Left ventricle myocardium inferior (tissue), 1 donor: ENCODE measurements around the gene ZCCHC10. TPM values are rescaled to one million over a fixed set of nuclear protein-coding genes. Genes with fewer than 3 reads are reported as not detected.
"Not testable (repeated sequence)": the region's sequence is repeated elsewhere in the genome, so short reads cannot be mapped to it uniquely, and the experiment has no call there.

Experiments
- DNase-seq: peaks from one replicate; pipeline ENCODE4 v3.0.0-alpha.2; 2020
- H3K27ac ChIP-seq: fragments of 200-600 bp; replicated peaks from 2 replicates; pipeline ENCODE4 v1.8.0; 2021
- H3K27me3 ChIP-seq: fragments of 200-600 bp; 2 replicates; pipeline ENCODE4 v1.8.0; 2021; ENCODE audit warnings: low read depth
- H3K36me3 ChIP-seq: fragments of 200-600 bp; 2 replicates; pipeline ENCODE4 v1.8.0; 2021
- H3K4me1 ChIP-seq: fragments of 200-600 bp; 2 replicates; pipeline ENCODE4 v1.8.0; 2021
- H3K4me3 ChIP-seq: fragments of 200-600 bp; 2 replicates; pipeline ENCODE4 v1.8.0; 2021; ENCODE audit warnings: mild to moderate bottlenecking, moderate library complexity
- H3K9me3 ChIP-seq: fragments of 200-600 bp; replicated peaks from 2 replicates; pipeline ENCODE4 v1.8.0; 2021
- intact Hi-C: fragments of 100-400 bp; cut with micrococcal nuclease; formaldehyde crosslinking; loops from one replicate; pipeline ENCODE4 v1.11.0; 2022
- total RNA-seq: library from RNA; stranded (reverse); fragmentation: NEBNext Ultra II Directional; extraction: Animal tissue kit (Norgen Biotek cat#: 25700); gene quantifications from one replicate; pipeline ENCODE4 v1.2.1, GENCODE V29; 2021
- TF ChIP-seq, protein P1 (sequence below): fragments of 200-600 bp; IDR thresholded peaks from 2 replicates; pipeline ENCODE4 v1.8.0; 2021; ENCODE audit warnings: antibody characterized with exemption, mild to moderate bottlenecking, borderline replicate concordance
- donor health status: DM: no; HTN: yes; CAD: no; lungs with severe emphysema.

Gene ZCCHC10
- total RNA-seq, 1 donor from 2014 or later, result 18.7 TPM

DNA sequence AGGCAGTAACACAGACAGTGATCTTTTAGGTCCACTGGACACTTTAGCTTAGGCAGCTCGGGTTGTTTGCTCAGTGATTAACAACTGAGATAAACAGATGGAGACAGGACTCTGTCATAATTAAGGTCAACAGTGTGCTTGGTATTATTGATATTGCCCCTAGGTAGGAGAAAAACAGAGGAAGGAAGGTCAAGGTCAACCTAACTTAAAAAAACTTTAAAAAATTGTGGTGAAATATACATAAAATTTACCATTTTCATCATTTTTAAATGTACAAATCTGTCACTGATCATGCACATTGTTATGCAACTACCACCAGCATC, 23.3 kb upstream of the ZCCHC10 start:
- H3K4me3 ChIP-seq, result no peak overlapping the region
- H3K36me3 ChIP-seq, result no peaks in the 10 kb centered on the region
- DNase-seq, result no peak
- peaks cover 55% of the 10 kb centered on the region for H3K4me1 ChIP-seq
- TF ChIP-seq, protein P1, sequence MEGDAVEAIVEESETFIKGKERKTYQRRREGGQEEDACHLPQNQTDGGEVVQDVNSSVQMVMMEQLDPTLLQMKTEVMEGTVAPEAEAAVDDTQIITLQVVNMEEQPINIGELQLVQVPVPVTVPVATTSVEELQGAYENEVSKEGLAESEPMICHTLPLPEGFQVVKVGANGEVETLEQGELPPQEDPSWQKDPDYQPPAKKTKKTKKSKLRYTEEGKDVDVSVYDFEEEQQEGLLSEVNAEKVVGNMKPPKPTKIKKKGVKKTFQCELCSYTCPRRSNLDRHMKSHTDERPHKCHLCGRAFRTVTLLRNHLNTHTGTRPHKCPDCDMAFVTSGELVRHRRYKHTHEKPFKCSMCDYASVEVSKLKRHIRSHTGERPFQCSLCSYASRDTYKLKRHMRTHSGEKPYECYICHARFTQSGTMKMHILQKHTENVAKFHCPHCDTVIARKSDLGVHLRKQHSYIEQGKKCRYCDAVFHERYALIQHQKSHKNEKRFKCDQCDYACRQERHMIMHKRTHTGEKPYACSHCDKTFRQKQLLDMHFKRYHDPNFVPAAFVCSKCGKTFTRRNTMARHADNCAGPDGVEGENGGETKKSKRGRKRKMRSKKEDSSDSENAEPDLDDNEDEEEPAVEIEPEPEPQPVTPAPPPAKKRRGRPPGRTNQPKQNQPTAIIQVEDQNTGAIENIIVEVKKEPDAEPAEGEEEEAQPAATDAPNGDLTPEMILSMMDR, result no peak
- H3K9me3 ChIP-seq, result no peaks in the 10 kb centered on the region
- H3K27me3 ChIP-seq, result no peaks in the 10 kb centered on the region
- intact Hi-C loops, result no loop called here
- peak overlapping the region; percentile 96 for H3K27ac ChIP-seq

DNA sequence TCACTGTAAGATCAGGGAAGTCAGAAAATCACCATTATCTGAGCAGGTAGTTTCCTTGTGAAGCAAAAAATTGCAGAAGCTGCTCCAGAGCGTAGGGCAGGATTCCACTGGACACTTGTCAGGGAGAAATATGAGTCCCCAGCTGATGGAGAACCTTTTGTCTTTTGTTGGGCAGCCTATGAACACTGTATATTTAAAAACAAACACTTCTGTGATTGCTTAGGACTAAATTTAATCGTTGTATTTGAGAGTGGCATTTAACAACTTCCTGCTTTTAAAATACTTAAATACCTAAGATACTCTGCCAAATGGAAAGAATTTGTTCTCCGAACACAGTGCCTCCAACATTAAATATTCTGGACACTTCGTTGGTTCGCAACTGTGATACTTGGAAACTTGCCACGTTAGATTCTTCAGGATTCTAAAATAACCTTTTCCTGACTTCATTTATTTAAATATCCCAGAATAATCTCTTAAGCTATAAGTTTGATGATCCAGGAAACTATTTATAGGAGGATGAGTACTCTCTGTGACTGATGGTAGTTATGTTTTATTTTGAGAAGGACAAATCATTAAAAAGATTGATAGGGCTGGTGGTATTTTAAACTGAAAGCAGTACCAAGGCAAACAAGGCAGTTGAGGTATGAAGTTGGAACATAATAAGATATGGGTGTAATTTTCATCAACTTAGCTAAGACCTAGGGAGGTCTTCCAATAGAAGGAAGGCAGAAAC, 22.8 kb upstream of the ZCCHC10 start:
- H3K27ac ChIP-seq, result peak overlapping the region; percentile 96
- peaks cover 50% of the 10 kb centered on the region for H3K4me1 ChIP-seq
- intact Hi-C loops, result no loop called here
- no peak for DNase-seq
- no peaks in the 10 kb centered on the region for H3K27me3 ChIP-seq
- no peak overlapping the region for H3K4me3 ChIP-seq
- TF ChIP-seq, protein P1, result no peak
- H3K9me3 ChIP-seq, result no peaks in the 10 kb centered on the region
- H3K36me3 ChIP-seq, result no peaks in the 10 kb centered on the region

DNA sequence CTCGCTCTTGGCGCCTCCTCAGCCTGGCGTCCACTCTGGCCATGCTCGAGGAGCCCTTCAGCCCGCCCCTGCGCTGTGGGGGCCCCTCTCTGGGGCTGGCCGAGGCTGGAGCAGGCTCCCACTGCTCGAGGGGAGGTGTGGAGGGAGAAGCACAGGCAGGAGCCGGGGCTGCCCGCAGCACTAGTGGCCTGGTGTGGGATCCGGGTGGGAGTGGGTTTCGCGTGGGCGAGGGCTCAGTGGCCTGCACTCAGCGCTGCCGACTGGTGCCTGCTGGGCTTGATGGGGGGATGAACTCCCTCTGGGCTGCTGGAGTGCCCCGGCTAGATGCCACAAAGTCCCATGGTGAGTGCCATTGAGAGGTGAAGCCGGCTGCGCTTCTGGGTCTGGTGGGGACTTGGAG, 21.1 kb upstream of the ZCCHC10 start:
- TF ChIP-seq, protein P1, result no peak
- H3K27me3 ChIP-seq, result no peaks in the 10 kb centered on the region
- peaks cover 32% of the 10 kb centered on the region for H3K4me1 ChIP-seq
- H3K36me3 ChIP-seq, result no peaks in the 10 kb centered on the region
- no peaks in the 10 kb centered on the region for H3K9me3 ChIP-seq
- no peak overlapping the region for H3K4me3 ChIP-seq
- intact Hi-C loops, result no loop called here
- no peak overlapping the region for H3K27ac ChIP-seq
- DNase-seq, result no peak

DNA sequence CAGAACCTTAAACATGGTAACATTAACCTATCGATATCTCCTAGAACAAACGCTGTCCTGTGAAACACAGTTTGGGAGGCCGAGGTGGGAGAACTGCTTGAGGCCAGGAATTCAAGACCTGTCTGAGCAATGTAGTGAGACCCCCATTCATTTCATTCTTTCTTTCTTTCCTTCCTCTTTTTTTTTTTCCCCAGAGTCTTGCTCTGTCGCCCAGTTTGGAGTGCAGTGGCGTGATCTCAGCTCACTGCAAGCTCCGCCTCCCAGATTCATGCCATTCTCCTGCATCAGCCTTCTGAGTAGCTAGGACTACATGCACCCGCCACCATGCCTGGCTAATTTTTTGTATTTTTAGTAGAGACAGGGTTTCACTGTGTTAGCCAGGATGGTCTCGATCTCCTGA, 20.2 kb upstream of the ZCCHC10 start:
- H3K27ac ChIP-seq, H3K9me3 ChIP-seq, H3K27me3 ChIP-seq, H3K36me3 ChIP-seq, DNase-seq, H3K4me3 ChIP-seq, intact Hi-C loops: not testable (repeated sequence)
- peaks cover 26% of the 10 kb centered on the region for H3K4me1 ChIP-seq

DNA sequence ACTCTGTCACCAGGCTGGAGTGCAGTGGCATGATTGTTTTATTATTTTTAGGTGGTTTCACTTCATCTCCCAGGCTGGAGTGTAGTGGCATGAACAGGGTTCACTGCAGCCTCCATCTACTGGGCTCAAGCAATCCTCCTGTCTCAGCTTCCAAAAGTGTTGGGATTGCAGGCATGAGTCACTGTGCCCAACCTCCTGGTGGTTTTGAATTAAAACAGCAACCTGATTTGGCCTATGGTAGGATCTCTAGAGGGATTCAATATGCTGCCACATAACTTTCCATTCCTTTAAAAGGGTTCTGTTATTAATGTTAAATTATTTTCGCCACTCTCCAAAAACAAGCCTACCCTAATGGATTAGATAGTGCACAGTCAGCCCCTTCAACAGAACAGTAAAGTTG, 15.6 kb upstream of the ZCCHC10 start:
- Histone ChIP-seq H3K27me3 (no peaks in the 10 kb centered on the region), H3K27ac (no peak overlapping the region), H3K9me3 (no peaks in the 10 kb centered on the region), H3K4me3 (no peak overlapping the region), H3K4me1 (no peaks in the 10 kb centered on the region), H3K36me3 (no peaks in the 10 kb centered on the region)
- DNase-seq, result no peak
- TF ChIP-seq, protein P1, result no peak
- intact Hi-C loops, result no loop called here

DNA sequence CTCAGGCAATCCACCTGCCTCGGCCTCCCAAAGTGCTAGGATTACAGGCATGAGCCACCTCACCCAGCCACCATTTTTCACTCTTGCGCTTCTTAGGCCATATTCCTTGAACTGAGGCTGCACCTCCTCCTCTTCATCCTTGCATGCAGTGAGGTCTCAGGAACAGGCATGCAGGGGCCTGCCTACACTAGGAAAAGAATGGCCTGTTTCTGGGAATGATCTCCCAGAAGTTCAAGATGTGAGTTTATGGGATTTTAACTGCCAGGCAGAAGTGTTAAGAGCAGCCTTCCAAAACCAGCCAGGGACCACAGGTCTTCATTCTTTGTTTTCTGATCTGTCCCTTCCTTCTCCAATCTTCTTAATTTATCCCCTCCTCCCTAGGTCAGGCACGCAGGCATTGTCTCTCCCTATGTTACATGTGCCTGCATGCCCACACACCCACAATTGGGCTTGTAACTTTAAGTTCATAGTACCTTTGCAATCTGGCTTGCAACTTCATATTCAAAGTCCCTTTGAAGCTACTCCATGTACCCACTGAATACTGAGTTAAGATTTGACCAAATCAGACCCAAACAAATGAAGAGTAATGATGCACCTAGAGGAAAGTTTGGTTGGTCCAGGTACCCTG, 14.9 kb upstream of the ZCCHC10 start:
- Histone ChIP-seq H3K9me3 (no peaks in the 10 kb centered on the region), H3K27ac (no peak overlapping the region), H3K4me3 (no peak overlapping the region), H3K27me3 (no peaks in the 10 kb centered on the region), H3K4me1 (no peaks in the 10 kb centered on the region), H3K36me3 (no peaks in the 10 kb centered on the region)
- intact Hi-C loops, result no loop called here
- no peak for DNase-seq
- TF ChIP-seq, protein P1, result no peak

DNA sequence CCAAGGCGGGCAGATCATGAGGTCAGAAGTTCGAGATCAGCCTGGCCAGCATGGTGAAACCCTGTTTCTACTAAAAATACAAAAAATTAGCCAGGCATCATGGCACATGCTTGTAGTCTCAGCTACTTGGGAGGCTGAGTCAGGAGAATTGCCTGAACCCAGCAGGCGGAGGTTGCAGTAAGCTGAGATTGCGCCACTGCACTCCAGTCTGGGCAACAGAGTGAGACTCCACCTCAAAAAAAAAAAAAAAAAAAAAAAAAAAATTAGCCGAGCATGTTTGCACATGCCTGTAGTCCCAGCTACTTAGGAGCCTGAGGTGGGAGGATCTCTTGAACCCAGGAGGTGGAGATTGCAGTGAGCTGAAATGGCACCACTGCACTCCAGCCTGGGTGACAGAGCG, 10.3 kb upstream of the ZCCHC10 start:
- H3K27me3 ChIP-seq, H3K9me3 ChIP-seq, H3K27ac ChIP-seq, intact Hi-C loops, DNase-seq, H3K4me3 ChIP-seq, H3K4me1 ChIP-seq, H3K36me3 ChIP-seq: not testable (repeated sequence)
